NCI-H2196 (cell line): ENCODE data around the gene EVL.
"Not testable (repeated sequence)": the region's sequence is repeated elsewhere in the genome, so short reads cannot be mapped to it uniquely, and the experiment has no call there.

Source experiments
- DNase-seq: peaks from one replicate; lab custom pipeline; 2025; ENCODE audit not compliant: unreplicated experiment; lab: John Stamatoyannopoulos, UW

EVL gene

GRCh38 chr14:100065111-100065871 is at the start of gene EVL:
TSS of gene EVL (plus strand) at chr14:100065422. CDS start at chr14:100065501, 79 bp downstream.
- DNase-seq = no peak

- no peak for DNase-seq
These were observed 47.7 kb upstream of the EVL start for GRCh38 chr14:100017553-100017952.

- no peak for DNase-seq
These were observed 47.2 kb upstream of the EVL start for GRCh38 chr14:100018054-100018453.

- DNase-seq = no peak
These were observed 46.7 kb upstream of the EVL start for GRCh38 chr14:100018482-100018881.

GRCh38 chr14:100019156-100019744 is 46.0 kb upstream of the EVL start:
- DNase-seq = no peak

- DNase-seq = no peak
These were observed 44.6 kb upstream of the EVL start for GRCh38 chr14:100020629-100021028.

- DNase-seq = no peak
These were observed 42.3 kb upstream of the EVL start for GRCh38 chr14:100022772-100023451.

- no peak for DNase-seq
These were observed 40.1 kb upstream of the EVL start for GRCh38 chr14:100025111-100025510.

- no peak for DNase-seq
These were observed 37.3 kb upstream of the EVL start for GRCh38 chr14:100027771-100028490.

GRCh38 chr14:100028990-100029677 is 36.1 kb upstream of the EVL start:
- DNase-seq = no peak

- not testable (repeated sequence) for DNase-seq
These were observed 35.2 kb upstream of the EVL start for GRCh38 chr14:100030006-100030405.

- DNase-seq = no peak
These were observed 34.6 kb upstream of the EVL start for GRCh38 chr14:100030452-100031153.

- DNase-seq = no peak
These were observed 33.5 kb upstream of the EVL start for GRCh38 chr14:100031506-100032281.

GRCh38 chr14:100032738-100033137 is 32.5 kb upstream of the EVL start:
- no peak for DNase-seq

- DNase-seq = no peak
These were observed 31.7 kb upstream of the EVL start for GRCh38 chr14:100033347-100034075.

GRCh38 chr14:100034468-100034867 is 30.8 kb upstream of the EVL start:
- no peak for DNase-seq

- DNase-seq = no peak
These were observed 30.2 kb upstream of the EVL start for GRCh38 chr14:100034961-100035500.

GRCh38 chr14:100035700-100036099 is 29.5 kb upstream of the EVL start:
- DNase-seq = no peak

GRCh38 chr14:100037353-100037752 is 27.9 kb upstream of the EVL start:
- DNase-seq = no peak
